ENCODE results near the gene HCN4.

The HCN4 gene

DNA sequence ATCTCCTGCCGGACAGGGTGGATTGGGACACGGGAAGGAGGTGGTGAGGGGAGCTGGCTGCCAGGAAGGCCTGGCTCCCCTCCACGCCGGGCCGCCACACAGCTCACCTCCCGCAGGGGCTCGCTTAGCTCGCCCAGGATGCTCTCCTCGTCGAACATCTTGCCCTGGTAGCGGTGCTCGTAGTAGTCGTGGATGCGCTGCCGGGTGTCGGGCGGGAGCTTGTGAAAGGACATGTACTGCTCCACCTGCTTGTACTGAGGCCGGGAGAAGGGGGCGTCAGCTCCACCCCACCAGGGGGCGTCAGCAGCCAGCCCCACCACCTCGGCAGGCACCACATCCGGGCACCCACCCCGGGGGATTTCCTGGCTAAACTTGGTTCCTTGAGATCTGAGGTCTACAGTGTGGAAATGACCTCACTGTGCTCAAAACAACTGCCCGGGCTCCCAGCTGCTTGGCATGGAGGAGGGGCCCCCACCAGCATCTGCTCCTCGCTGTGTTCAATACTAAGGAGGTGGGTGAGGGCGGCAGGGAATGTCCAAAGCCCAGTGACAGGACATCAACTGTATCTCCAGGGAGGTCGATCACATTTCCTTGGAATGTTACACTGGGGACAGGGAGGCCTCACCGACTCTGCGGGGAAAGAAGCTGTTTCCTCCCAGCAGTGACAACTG, 43.4 kb downstream of the HCN4 start:
- no peak overlapping the region for H3K27ac ChIP-seq (ENCODE audit: low read depth, low read length)
- peaks cover 5% of the 10 kb centered on the region for H3K4me1 ChIP-seq (ENCODE audit: control insufficient read depth, insufficient read depth, low read length, unreplicated experiment)
- no peak overlapping the region for H3K4me3 ChIP-seq (ENCODE audit: low read depth, low read length)
- no peaks in the 10 kb centered on the region for H3K36me3 ChIP-seq (ENCODE audit: insufficient read depth, low read length)
- 0 out of 2 replicates have a peak, but pooled peaks cover 5% of the 10 kb centered on the region for H3K27me3 ChIP-seq (ENCODE audit: insufficient read depth, low read length)
- no peak overlapping the region for H2AFZ ChIP-seq (ENCODE audit: low read length, unreplicated experiment)
- H3K79me2 ChIP-seq (ENCODE audit: control insufficient read depth, insufficient read depth, low read length, unreplicated experiment): no peaks in the 10 kb centered on the region

DNA sequence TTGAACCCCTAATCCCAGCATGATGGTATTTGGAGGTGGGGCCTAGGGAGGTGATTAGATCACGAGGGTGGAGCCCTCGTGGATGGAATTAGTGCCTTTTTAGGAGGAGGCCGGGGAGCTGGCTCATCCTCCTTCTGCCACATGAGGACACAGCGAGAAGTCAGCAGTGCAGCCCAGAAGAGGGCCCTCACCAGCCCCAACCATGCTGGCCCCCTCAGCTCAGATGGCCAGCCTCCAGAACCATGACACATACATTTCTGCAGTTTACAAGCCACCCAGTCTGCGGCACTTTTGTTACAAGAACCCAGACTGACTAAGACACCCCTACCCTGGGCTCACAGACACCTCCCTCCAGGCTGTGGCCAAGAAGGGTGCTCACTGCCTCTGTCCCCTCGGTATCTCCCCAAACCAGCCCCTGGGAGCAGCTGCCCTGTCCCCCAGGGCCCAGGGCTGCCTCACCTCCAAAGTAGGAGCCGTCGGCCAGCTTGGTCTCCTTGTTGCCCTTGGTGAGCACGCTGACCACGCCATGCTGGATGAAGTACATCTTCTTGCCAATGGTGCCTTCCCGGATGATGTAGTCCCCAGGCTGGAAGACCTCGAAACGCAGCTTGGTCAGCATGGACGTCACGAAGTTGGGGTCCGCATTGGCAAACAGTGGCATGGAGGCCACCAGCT, 44.1 kb downstream of the HCN4 start:
- Histone ChIP-seq H3K27ac (ENCODE audit: low read depth, low read length) (no peak overlapping the region), H3K4me3 (ENCODE audit: low read depth, low read length) (no peak overlapping the region), H3K4me1 (ENCODE audit: control insufficient read depth, insufficient read depth, low read length, unreplicated experiment) (peaks cover 5% of the 10 kb centered on the region), H3K36me3 (ENCODE audit: insufficient read depth, low read length) (no peaks in the 10 kb centered on the region), H3K79me2 (ENCODE audit: control insufficient read depth, insufficient read depth, low read length, unreplicated experiment) (no peaks in the 10 kb centered on the region), H3K27me3 (ENCODE audit: insufficient read depth, low read length) (0 out of 2 replicates have a peak, but pooled peaks cover 5% of the 10 kb centered on the region), H2AFZ (ENCODE audit: low read length, unreplicated experiment) (no peak overlapping the region)

DNA sequence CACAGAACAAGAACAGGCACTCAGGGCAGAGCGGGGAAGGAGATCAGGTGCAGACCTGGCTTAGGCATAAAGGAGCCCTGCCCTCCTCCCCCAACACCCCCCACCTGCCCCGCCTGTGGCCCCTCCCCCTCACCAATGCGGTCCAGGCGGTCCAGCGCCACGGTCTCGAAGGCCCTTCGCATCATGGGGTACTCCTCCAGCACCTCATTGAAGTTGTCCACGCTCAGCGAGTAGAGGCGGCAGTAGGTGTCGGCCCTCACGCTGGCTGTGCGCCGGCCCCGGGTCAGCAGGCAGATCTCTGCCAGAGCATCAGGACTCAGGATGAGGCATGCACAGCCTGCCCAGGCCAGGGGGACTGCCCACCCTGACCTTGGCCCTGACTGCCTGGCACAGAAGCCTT, 44.8 kb downstream of the HCN4 start:
- Histone ChIP-seq H3K4me1 (ENCODE audit: control insufficient read depth, insufficient read depth, low read length, unreplicated experiment) (peaks cover 5% of the 10 kb centered on the region), H3K27ac (ENCODE audit: low read depth, low read length) (no peak overlapping the region), H3K4me3 (ENCODE audit: low read depth, low read length) (no peak overlapping the region), H2AFZ (ENCODE audit: low read length, unreplicated experiment) (no peak overlapping the region), H3K36me3 (ENCODE audit: insufficient read depth, low read length) (no peaks in the 10 kb centered on the region), H3K27me3 (ENCODE audit: insufficient read depth, low read length) (peaks cover 11% of the 10 kb centered on the region), H3K79me2 (ENCODE audit: control insufficient read depth, insufficient read depth, low read length, unreplicated experiment) (no peaks in the 10 kb centered on the region)

DNA sequence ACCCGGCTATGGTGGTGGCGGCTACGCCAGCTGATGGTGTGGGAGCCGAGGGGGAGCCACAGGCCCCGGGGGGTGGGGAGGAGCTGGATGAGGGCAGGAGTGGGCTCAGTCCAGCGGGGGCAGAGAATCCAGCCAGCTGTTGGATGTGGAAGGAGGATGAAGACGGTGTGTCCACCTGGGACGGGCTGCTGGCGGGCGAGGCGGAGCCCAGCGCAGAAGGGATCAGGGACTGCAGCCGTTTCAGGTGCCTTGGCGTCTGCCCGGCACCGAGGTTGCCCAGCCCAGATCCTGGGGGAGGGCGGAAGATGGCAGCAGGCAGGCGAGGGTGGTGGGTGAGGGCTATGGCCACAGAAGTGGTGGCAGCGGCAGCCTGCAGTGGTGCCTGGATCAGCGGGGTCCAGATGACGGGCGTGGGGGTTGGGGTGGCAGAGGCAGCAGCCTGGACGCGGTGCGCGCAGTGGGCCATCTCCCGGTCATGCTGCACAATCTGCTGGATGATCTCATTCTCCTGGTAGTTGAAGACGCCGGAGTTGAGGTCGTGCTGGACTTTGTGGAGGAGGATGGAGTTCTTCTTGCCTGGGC, 45.3 kb downstream of the HCN4 start:
- Histone ChIP-seq H3K4me3 (ENCODE audit: low read depth, low read length) (no peak overlapping the region), H3K27me3 (ENCODE audit: insufficient read depth, low read length) (peaks cover 12% of the 10 kb centered on the region), H3K79me2 (ENCODE audit: control insufficient read depth, insufficient read depth, low read length, unreplicated experiment) (no peaks in the 10 kb centered on the region), H3K36me3 (ENCODE audit: insufficient read depth, low read length) (no peaks in the 10 kb centered on the region), H3K4me1 (ENCODE audit: control insufficient read depth, insufficient read depth, low read length, unreplicated experiment) (peaks cover 5% of the 10 kb centered on the region), H3K27ac (ENCODE audit: low read depth, low read length) (no peak overlapping the region), H2AFZ (ENCODE audit: low read length, unreplicated experiment) (no peak overlapping the region)

DNA sequence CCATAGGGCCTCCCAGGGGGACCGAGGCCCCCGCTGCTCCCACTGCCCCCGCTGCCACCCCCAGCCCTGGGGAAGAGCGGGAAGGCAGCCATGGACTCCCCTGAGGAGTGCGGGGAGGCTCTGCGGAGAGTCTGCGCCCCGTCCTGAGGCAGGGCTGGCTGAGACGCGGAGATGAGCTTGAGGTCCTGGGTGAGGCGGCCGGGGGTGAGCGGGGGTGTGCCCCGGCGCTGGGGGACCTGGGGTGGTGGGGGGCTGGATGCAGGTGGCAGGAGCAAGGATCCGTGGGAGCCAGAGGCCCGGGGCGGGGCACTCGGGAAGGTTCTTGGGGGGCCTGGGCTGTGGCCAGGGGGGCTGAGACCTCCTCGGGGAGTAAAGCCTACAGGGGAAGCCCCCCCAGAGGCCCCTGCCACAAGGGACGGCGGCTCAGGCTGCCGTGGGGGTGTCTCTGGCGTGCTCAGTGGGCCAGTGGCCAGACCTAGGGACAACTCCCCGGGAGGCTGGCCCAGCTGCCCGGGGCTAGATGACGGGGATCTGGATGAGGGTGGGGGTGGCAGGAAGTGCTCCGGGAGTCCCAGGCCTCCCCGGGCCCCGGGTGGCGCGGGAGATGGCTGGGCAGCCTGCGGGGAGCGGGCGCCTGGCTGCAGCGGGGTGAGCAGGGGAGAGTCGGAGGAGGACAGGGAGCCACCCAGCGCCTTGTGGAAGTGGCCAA, 45.9 kb downstream of the HCN4 start:
- H3K27ac ChIP-seq (ENCODE audit: low read depth, low read length): no peak overlapping the region
- no peaks in the 10 kb centered on the region for H3K36me3 ChIP-seq (ENCODE audit: insufficient read depth, low read length)
- H2AFZ ChIP-seq (ENCODE audit: low read length, unreplicated experiment): no peak overlapping the region
- H3K27me3 ChIP-seq (ENCODE audit: insufficient read depth, low read length): peaks cover 12% of the 10 kb centered on the region
- H3K4me1 ChIP-seq (ENCODE audit: control insufficient read depth, insufficient read depth, low read length, unreplicated experiment): peaks cover 5% of the 10 kb centered on the region
- no peak overlapping the region for H3K4me3 ChIP-seq (ENCODE audit: low read depth, low read length)
- no peaks in the 10 kb centered on the region for H3K79me2 ChIP-seq (ENCODE audit: control insufficient read depth, insufficient read depth, low read length, unreplicated experiment)

DNA sequence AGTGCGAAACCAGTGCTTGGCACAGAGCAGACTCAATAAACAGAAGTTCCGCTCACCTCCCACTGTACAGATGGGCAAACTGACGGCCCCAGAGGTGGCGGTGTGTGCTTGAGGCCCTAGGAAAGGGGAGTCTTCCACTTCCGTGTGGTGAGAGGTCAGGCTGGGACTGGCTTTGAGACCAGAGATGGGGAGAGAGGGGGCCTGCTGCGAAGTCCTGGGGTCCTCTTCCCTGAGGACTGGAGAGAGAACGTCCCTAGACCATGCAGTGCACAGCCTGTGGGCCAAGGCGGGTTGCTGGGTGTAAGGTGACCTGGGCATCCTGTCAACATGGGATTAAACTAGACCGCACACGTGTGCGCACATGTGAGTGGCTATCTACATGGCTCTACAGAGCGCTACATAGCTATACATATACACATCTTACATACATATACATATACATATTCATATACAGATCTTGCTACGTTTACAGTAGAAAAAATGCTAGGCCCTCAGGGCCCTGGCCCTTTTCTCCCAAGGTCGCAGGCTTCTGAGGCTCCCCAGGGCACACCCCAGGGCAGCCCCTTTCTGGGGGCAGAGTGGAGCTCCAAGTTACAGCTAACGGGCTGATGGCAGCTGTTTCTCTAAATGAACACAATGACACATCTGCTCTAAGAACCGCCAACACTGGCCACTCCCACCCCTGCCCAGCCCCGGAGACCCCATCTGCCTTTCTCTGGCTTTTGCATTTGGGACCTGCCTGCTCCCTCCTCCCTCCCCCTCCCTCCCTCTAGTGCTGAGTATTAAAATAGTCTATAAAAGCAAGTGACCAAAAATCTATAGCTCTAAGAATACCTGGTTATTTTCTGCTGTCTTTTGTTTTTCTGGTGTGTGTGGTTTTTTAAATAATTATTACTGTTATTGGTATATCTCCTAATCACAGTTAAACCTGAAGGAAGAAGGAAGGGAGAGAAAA, 47.0 kb downstream of the HCN4 start:
- Histone ChIP-seq H3K4me1 (ENCODE audit: control insufficient read depth, insufficient read depth, low read length, unreplicated experiment) (peaks cover 5% of the 10 kb centered on the region), H3K4me3 (ENCODE audit: low read depth, low read length) (no peak overlapping the region)

DNA sequence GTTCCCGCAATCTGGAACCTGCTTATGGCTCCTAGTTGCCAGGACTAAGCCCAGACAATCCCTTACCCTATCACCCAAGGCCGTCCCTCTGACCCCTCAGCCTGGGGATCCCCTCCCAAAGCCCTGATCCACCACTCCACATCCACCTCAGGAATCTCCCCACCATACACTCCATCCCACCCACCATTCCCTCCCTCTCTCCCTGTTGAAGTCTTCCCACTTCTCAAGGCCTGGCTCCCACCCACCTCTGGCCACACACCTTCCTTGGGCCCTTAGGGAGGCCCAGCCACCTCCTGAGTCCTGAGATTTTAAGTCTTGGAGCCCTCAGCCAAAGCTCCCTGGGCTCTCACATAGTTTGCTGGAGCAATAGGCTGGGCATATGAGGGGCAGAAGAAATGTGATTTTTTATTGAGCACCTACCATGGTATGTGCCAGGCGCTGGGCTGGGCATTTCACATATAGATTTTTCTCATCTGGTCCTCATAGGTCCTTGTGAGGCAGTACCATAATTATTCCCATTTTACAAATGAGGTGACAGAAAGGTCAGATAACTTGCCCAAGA, 48.1 kb downstream of the HCN4 start:
- no peak overlapping the region for H3K4me3 ChIP-seq (ENCODE audit: low read depth, low read length)
- no peak overlapping the region for H2AFZ ChIP-seq (ENCODE audit: low read length, unreplicated experiment)
- H3K27me3 ChIP-seq (ENCODE audit: insufficient read depth, low read length): peaks cover 12% of the 10 kb centered on the region
- no peaks in the 10 kb centered on the region for H3K4me1 ChIP-seq (ENCODE audit: control insufficient read depth, insufficient read depth, low read length, unreplicated experiment)
- H3K79me2 ChIP-seq (ENCODE audit: control insufficient read depth, insufficient read depth, low read length, unreplicated experiment): no peaks in the 10 kb centered on the region
- no peak overlapping the region for H3K27ac ChIP-seq (ENCODE audit: low read depth, low read length)
- no peaks in the 10 kb centered on the region for H3K36me3 ChIP-seq (ENCODE audit: insufficient read depth, low read length)

More for the DNA sequence above, 47.0 kb downstream of the HCN4 start:
- Histone ChIP-seq H2AFZ (ENCODE audit: low read length, unreplicated experiment) (no peak overlapping the region), H3K27ac (ENCODE audit: low read depth, low read length) (no peak overlapping the region), H3K79me2 (ENCODE audit: control insufficient read depth, insufficient read depth, low read length, unreplicated experiment) (no peaks in the 10 kb centered on the region), H3K36me3 (ENCODE audit: insufficient read depth, low read length) (no peaks in the 10 kb centered on the region), H3K27me3 (ENCODE audit: insufficient read depth, low read length) (peaks cover 12% of the 10 kb centered on the region)

DNA sequence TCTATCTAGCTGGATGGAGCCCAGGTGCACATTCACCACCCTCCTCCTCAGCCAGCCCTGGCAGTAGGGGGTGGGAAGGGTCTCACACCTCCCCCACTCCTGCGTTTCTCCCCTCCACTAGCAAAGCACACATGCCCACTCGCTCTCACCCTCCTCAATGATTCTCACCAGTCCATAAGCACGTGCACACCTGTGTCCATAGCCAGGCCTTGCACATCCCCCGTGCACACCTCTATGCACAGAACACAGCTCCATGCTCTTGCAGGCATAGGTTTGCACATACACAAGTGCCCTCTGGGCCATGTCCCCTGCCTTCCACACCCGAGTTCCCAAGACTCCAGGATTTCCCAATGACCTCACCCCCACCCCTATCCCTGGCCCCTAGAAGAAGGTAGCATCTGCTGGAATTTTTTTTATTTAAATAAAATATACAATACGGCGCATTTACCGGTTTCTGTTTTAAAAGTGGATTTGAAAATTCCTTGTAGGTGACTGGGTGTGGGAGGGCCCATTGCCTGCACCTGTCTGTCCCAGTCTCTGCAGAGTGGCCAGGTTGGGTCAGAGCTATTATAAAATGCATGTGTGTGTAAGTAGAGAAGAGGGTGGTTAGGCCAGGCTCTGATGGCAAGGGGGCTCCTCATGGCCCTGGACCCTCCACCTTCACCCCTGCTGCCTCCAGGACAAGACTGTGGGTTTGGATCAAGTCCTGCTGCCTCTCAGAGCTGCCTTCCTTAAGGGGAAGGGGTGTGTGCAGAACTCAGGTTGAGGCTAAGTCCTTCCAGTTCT, 49.1 kb downstream of the HCN4 start:
- Histone ChIP-seq H3K27me3 (ENCODE audit: insufficient read depth, low read length) (peaks cover 12% of the 10 kb centered on the region), H3K4me1 (ENCODE audit: control insufficient read depth, insufficient read depth, low read length, unreplicated experiment) (no peaks in the 10 kb centered on the region), H3K79me2 (ENCODE audit: control insufficient read depth, insufficient read depth, low read length, unreplicated experiment) (no peaks in the 10 kb centered on the region), H3K36me3 (ENCODE audit: insufficient read depth, low read length) (no peaks in the 10 kb centered on the region), H2AFZ (ENCODE audit: low read length, unreplicated experiment) (no peak overlapping the region), H3K27ac (ENCODE audit: low read depth, low read length) (no peak overlapping the region), H3K4me3 (ENCODE audit: low read depth, low read length) (no peak overlapping the region)

DNA sequence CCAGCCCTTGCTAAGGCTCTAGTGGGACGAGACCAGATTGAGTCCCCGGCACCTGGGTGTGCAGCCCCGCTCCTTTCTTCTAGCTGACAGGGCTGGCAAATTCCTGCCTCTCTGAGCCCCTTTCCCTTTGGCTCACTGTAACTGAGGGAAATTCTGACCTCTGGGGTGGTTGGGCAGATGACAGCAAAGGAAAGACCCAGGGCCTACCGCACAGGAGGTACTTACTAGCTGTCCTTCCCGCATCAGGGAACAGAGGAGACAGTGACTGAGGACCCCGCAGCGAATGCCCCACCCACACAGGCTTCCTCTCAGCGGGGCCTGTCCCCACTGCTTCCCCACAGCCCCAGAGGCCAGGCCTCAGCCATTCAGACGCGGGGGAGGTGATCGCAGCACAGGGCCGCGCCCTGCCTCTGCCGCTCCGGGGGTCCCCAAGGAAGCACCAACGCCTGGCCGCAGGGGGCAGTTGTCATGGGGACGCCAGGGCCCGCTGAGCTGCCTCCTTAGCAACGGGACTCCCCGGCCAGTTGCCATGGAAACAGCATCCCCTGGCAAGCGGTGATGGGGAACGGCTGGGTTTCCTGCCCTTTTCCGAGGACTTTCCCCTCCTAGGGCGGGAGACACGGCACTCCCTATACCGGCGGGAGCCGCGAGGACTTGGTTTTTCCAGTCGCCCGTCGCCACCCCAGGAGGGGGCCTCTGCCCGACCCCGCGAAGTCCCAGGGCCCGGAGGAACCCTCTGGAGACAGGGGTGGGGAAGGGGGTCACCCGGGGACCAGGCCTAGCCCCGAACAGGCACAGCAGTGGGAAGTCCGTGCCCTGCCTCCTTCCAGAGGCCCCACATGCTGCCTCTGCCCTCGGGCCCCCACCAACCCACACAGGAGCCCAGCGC, 50.1 kb downstream of the HCN4 start:
- peaks cover 12% of the 10 kb centered on the region for H3K27me3 ChIP-seq (ENCODE audit: insufficient read depth, low read length)
- no peaks in the 10 kb centered on the region for H3K4me1 ChIP-seq (ENCODE audit: control insufficient read depth, insufficient read depth, low read length, unreplicated experiment)
- H3K79me2 ChIP-seq (ENCODE audit: control insufficient read depth, insufficient read depth, low read length, unreplicated experiment): no peaks in the 10 kb centered on the region

More for the DNA sequence above, 50.1 kb downstream of the HCN4 start:
- H3K4me3 ChIP-seq (ENCODE audit: low read depth, low read length): no peak overlapping the region
- H3K36me3 ChIP-seq (ENCODE audit: insufficient read depth, low read length): no peaks in the 10 kb centered on the region
- H3K27ac ChIP-seq (ENCODE audit: low read depth, low read length): no peak overlapping the region
- no peak overlapping the region for H2AFZ ChIP-seq (ENCODE audit: low read length, unreplicated experiment)

All from ACC112 (cell line).